NCI-H2196 treated with DMSO at 0.1 percent for 48 hours (cell line): Measurements from ENCODE around the gene PCSK4.
"Not testable (repeated sequence)": the region's sequence is repeated elsewhere in the genome, so short reads cannot be mapped to it uniquely, and the experiment has no call there.

ENCODE experiments used
- DNase-seq: peaks from one replicate; lab custom pipeline; 2025; ENCODE audit not compliant: unreplicated experiment; lab: John Stamatoyannopoulos, UW

Gene PCSK4

GRCh38 chr19:1441677-1442438, 48.3 kb downstream of the PCSK4 start:
- no peak for DNase-seq

DNA sequence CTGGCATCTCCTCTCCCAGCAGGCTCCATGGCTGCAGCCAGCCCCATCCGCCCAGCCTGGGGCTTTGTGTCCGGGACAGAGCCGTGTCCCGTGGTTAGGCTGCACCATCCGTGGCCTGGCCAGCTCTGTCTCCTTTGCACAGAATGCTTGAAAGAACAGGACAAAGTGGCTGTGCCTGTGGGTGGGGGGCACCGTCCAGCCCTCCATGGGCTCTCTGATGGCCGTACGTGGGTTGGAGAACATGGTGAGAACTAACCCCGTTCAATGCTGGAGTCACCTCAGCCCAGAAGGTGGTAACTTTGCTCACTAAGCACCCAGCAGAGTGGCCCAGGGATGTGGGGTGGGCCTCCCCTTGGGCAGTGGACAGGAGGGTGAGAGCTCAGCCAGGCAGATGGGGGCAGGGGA, 49.1 kb downstream of the PCSK4 start:
- DNase-seq = no peak

GRCh38 chr19:1440418-1440801, 49.7 kb downstream of the PCSK4 start:
- no peak for DNase-seq

GRCh38 chr19:1439525-1440417, 50.4 kb downstream of the PCSK4 start:
- DNase-seq = not testable (repeated sequence)

DNA sequence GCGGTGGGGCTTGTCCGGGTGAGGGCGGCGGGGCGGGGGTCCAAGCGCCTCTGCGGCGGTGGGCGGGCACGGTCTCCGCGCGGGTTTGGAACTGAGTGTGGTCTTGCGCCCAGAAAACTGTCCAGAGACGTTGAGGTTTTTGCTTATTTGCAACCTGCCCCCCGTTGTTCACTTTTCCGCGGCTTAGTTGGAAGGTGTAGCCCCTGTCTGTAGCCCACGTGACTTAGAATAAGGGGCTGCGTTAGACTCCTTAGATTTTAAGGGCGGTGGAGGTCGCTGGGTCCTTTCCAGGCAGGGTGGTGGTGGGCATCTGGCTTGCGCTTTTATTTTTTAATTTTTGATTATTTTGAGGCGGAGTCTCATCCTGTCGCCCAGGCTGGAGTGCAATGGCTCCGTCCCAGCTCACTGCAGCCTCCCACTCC, 51.2 kb downstream of the PCSK4 start:
- no peak for DNase-seq

- peak; percentile 87 for DNase-seq
These were observed 51.9 kb downstream of the PCSK4 start, which contains the start of gene RPS15 for GRCh38 chr19:1438035-1438932. Gene RPS15 (plus strand): TSS chr19:1438396. CDS start chr19:1438426, 30 bp downstream.

DNA sequence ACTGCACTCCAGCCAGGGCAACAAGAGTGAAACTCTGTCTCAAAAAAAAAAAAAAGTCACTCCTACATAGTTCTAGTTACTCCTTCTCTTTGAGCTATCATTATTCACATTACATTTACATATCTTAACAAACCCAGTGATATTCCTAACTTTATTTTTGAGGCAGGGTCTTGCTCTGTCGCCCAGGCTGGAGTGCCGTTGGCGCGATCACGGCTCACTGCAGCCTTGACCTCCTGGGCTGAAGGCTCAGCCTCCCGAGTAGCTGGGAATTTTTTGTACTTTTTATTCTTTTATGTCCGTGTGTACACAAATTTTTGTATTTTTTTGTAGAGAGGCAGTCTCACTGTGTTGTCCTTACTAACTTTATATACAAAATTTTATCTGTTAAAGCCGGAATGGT, 52.5 kb downstream of the PCSK4 start:
- no peak for DNase-seq

GRCh38 chr19:1435378-1435989, 54.7 kb downstream of the PCSK4 start:
- DNase-seq = no peak

DNA sequence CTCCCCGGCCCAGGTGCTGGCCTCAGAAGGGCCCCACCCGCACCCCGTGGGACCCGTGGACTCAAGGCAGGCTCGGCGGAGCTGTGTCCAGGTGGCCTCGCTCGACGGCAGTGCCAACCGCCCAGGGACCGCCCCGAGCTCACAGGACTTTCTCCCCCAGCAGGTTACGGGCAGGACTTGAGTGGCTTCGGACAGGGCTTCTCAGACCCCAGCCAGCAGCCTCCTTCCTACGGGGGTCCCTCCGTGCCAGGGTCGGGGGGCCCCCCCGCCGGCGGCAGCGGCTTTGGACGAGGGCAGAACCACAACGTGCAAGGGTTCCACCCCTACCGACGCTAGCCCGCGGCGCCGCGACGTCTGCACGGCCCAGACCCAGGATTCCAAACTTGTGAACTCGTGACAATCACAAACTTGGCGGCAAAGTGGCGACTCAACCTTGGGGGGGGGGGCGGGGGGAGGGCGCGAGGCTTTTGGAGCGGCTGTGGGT, 55.5 kb downstream of the PCSK4 start:
- no peak for DNase-seq

GRCh38 chr19:1434040-1434366, 56.1 kb downstream of the PCSK4 start:
- DNase-seq = no peak

DNA sequence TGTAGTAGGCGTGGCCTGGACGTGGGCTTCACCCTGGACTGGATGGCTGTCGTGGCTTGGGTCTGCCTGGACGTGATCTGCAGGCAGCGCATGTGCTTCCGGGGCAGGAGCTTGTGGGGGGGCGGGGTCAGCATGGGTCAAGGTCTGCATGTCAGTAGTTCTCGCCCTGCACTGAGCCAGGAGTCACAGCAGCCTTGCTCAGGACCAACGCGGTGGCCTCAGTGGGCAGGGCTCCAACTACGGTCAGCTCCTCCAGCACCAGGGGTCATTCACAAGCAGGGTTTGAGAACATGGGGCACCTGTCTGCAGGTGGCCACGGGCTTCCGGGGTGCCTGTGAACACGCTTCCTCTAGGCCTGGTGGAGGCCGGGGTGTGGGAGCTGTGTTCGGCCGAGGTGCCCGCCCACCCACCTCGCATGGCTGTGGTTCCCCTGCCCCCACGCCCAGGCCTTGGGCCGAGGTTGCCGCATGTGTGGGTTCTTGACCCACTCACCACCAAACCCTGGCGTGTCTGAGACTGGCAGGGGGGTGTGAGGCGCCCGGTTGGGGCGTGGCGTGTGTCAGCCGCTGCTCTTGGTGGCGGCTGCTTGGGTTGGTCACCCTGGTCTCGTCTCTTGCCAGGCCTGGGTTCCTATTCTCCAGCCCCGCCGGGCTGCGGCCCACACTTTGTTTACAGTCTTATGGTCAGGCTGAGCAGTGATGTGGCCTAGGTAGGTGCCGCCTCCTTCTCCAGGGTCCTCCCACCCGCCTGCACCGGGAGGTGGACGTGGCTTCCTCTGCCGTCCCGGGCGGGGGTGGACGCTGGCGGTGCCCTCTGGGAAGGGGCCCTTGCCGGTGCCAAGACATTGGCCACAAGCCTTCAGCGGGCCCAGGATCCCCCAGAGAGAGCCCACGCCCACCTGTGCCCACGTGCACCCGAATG, 56.8 kb downstream of the PCSK4 start:
- no peak for DNase-seq

- no peak for DNase-seq
These were observed 57.7 kb downstream of the PCSK4 start for GRCh38 chr19:1432507-1432887.

- no peak for DNase-seq
These were observed 58.2 kb downstream of the PCSK4 start for GRCh38 chr19:1431759-1432506.
